ENCODE measurements around the gene HHAT.

The HHAT gene

GRCh38 chr1:210477328-210477924, 148.7 kb downstream of the HHAT start:
- DNase-seq (ENCODE audit: low read depth in 2 of 3, low spot score in 2 of 3), result no peak

- no peak for DNase-seq (ENCODE audit: low read depth in 2 of 3, low spot score in 2 of 3)
These were observed 150.1 kb downstream of the HHAT start for GRCh38 chr1:210478820-210479219.

GRCh38 chr1:210482491-210482890, 153.8 kb downstream of the HHAT start:
- DNase-seq (ENCODE audit: low read depth in 2 of 3, low spot score in 2 of 3), result no peak

- DNase-seq (ENCODE audit: low read depth in 2 of 3, low spot score in 2 of 3), result no peak
These were observed 154.4 kb downstream of the HHAT start for GRCh38 chr1:210482945-210483617.

DNA sequence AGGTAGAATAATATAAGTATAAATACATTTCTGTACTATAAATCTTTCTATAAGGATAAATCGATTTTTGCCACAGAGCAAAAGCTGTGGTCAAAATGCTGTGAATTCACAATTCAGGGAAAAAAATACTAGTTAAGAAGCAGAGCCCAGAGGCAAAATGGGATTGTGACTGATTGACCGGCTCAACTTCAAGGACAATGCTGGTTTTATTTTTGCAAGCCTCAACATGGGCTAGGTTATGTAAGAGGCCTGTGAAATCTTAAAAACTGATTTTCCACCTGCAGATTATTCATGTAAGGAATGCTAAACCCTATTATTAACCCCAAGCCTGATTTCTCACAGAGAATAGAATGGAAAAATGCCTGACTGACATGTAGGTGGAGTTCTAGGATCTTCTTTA, 155.1 kb downstream of the HHAT start:
- no peak for DNase-seq (ENCODE audit: low read depth in 2 of 3, low spot score in 2 of 3)

DNA sequence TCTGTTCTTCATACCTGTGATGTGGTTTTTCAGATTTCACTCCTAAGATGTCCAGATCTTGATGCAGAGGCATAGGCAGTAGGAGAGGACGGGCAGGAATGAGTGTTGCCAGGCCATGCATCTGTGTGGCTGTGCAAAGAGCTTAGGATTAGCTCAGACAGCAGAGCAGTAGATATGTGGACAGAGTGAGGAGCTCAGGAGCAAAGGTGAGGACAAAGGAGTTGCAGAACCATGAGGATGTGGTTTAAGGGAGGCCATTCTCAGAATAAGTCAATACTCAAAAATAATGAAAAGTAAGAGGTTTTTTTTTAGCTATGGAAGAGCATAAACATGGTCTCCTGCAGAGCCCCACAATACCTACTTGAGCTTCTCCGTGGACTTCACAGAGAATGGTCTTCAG, 158.3 kb downstream of the HHAT start:
- no peak for DNase-seq (ENCODE audit: low read depth in 2 of 3, low spot score in 2 of 3)

GRCh38 chr1:210489491-210489890, 160.8 kb downstream of the HHAT start:
- DNase-seq (ENCODE audit: low read depth in 2 of 3, low spot score in 2 of 3), result no peak

- DNase-seq (ENCODE audit: low read depth in 2 of 3, low spot score in 2 of 3), result no peak
These were observed 162.1 kb downstream of the HHAT start for GRCh38 chr1:210490781-210491180.

DNA sequence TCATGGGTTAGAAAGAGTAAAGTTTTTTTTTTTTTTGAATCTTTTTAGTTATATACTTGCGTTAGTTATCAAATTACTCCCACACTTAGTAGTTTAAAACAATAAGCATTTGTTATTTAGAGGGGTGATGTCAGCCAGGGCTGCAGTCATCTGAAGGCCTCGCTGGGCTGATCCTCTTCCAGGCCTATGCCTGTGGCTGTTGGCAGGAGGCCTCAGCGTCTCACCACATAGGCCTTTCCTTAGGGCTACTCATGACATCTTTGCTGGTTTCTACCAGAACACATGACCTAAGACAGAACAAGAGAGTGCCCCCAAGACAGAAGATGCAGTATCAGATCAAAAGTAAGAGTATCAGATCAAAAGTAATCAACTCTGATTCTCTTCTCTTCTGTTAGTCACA, 167.4 kb downstream of the HHAT start:
- no peak for DNase-seq (ENCODE audit: low read depth in 2 of 3, low spot score in 2 of 3)

GRCh38 chr1:210499956-210500355, 171.3 kb downstream of the HHAT start:
- no peak for DNase-seq (ENCODE audit: low read depth in 2 of 3, low spot score in 2 of 3)

DNA sequence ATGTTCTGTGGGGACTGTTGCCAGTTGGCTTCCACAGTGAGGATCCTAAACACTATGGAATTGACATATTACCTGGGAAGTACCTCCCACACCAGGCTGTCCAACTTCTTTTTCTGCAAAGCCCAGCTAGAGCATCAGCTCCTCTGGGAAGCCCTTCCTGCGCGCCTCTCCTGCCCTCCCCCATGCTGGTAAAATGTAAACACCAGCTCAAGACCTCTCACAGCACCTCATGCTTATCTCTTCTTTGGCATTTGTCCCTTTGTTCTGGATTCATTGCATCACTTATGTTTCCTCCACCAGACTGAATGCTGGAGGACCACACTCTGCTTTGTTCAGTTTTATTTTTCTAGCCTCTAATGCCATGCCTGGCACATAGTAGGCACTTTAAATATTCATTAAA, 172.1 kb downstream of the HHAT start:
- no peak for DNase-seq (ENCODE audit: low read depth in 2 of 3, low spot score in 2 of 3)

- DNase-seq (ENCODE audit: low read depth in 2 of 3, low spot score in 2 of 3), result no peak
These were observed 175.6 kb downstream of the HHAT start for GRCh38 chr1:210504286-210504685.

DNA sequence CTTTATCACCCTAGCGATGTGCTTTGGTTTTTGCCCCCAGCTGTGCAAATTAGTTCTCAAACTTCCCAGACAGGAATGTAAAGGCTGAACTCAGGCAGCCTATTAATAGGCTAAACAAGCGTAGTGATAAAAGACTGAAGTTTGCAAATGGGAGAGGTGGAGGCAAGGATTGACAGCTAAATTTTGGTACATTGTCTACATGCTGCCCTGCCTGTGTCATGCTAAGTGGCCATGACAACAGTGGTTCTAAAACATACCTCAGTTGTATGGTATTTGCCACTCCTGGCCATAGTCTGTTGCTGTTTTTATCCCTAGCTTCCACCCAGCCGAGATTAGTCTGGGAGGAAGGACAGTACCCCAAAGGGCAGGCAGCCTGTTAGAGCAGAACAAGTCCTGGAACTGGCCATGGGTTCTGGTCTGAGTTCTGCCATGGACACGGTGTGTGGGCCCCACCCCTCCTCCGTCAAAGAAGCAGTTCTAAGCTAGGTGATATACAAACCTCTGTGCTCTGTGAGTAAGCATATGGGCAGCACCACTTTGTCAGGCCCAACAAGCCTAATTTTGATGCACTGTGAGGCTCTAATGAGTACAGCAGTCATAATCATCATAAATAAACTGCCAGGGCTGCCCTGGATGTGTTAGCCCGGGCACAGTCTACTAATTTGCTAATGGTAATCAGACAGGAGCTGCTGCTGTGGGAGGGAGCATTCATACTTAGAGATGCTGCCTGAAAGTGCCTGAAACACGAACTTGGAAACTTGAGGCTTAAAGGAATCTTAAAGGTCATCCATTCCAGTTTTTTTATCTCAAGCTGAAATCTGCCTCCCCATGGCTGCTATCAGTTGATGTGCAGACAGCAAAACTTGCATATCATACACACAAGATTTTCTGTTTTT, 177.1 kb downstream of the HHAT start:
- DNase-seq (ENCODE audit: low read depth in 2 of 3, low spot score in 2 of 3), result no peak

GRCh38 chr1:210506689-210507088, 178.0 kb downstream of the HHAT start:
- DNase-seq (ENCODE audit: low read depth in 2 of 3, low spot score in 2 of 3), result no peak

DNA sequence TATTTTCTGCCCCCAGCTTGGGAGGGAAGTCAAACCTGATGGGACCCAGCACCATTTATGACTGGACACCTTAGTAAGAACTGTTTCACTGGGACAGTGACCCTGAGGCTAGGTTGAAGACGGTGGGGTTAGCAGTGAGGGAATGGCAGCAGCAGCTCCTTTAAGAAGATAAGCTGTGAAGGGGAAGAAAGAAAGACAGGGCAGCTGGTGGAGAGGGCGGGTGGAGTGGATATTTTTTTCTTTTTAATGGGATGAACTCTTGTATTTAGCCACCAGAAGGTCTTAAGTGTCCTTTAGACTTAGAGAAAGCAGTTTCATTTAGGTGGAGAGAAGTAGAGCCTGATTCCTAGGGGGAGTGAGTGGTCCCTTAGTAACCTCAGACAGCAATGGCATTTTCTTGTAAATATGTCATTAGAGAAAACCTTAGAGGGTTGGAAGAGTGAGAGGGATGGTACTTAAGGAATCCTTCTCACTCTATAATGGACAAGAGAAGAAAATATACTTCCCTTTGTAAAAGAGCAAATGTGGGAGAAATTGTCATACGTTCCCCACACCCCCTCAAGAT, 187.5 kb downstream of the HHAT start:
- DNase-seq (ENCODE audit: low read depth in 2 of 3, low spot score in 2 of 3), result no peak

- no peak for DNase-seq (ENCODE audit: low read depth in 2 of 3, low spot score in 2 of 3)
These were observed 188.2 kb downstream of the HHAT start for GRCh38 chr1:210516697-210517459.

- DNase-seq (ENCODE audit: low read depth in 2 of 3, low spot score in 2 of 3), result no peak
These were observed 195.1 kb downstream of the HHAT start for GRCh38 chr1:210523830-210524229.

DNA sequence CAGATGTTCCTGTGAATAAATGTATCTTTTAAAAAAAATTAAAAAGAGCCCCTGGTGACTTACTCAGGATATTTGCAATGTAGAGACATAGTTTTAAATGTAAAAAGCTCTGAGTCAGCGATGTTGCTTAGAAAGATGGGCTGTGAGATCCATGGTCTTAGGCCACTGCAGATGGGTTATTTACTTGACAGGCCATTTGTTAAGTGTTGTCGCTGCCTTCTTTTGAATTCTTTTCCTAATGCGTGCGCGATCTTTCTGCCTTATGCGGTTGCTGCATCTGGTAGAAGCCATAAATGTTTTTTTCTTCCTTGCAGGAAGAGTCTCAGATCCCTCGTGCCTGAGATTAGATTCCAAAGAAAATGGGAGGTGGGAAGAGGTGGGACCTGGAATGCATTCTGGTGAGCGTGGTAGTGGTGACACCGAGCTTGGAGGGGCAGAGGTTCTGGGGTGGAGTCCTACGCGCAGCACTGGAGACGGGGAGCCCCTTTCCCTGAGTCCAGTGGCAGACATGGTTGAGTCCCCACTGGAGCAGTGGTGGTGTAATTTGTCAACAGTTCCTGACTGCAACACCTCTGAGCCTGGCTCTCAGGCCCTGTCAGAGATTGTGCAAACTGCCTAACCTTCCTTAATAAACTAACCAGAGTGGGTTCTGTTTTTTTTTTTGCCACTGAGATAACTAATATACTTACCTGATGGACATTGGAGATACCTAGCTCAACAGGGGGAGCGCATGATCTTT, 197.2 kb downstream of the HHAT start:
- no peak for DNase-seq (ENCODE audit: low read depth in 2 of 3, low spot score in 2 of 3)

GRCh38 chr1:210527091-210527490, 198.4 kb downstream of the HHAT start:
- DNase-seq (ENCODE audit: low read depth in 2 of 3, low spot score in 2 of 3), result no peak

- DNase-seq (ENCODE audit: low read depth in 2 of 3, low spot score in 2 of 3), result no peak
These were observed 202.9 kb downstream of the HHAT start for GRCh38 chr1:210531475-210532222.

All from activated CD8-positive, alpha-beta memory T cell treated with anti-CD3 and anti-CD28 coated beads for 48 hours (primary cell).